ENCODE measurements around the gene R3HCC1L. TPM values are rescaled to one million over a fixed set of nuclear protein-coding genes. Genes with fewer than 3 reads are reported as not detected.

Gene R3HCC1L
- total and polyA plus RNA-seq, 9 of the 15 experiments (the other 6 are each of a cell fraction or from before 2014, with no cell fraction given) = 9.1 to 17.8 (median 12.6) TPM

GRCh38 chr10:98293550-98294269 lies 159.3 kb downstream of the R3HCC1L start:
- ChIA-PET CTCF (ENCODE audit: low intra/inter-chr PET ratio) (no interaction called here), POLR2A (interaction anchor here (0.5 kb wide), 1 partner anchor 22 kb away, joined by 3 read pairs; no protein-coding TSS in a partner anchor)
- Histone ChIP-seq H4K20me1 (replicated peaks; ENCODE audit: control insufficient read depth, insufficient read depth, low read length) (no peaks in the 10 kb centered on the region), H3K27me3 (ENCODE audit: control insufficient read depth in 2 of 2, insufficient read depth in 2 of 2, low read length in 2 of 2) (peaks cover 5 to 44% of the 10 kb centered on the region in 2 experiments; a peak in 3 of 5 replicates), H3K27ac (ENCODE audit: extremely low read depth, low read depth, low read length) (no peak overlapping the region), H2AFZ (ENCODE audit: low read depth, low read length) (no peak overlapping the region), H3K36me3 (ENCODE audit: control insufficient read depth, insufficient read depth, low read length) (no peaks in the 10 kb centered on the region), H3K9me3 (replicated peaks; ENCODE audit: control insufficient read depth, insufficient read depth, low read depth, low read length) (no peaks in the 10 kb centered on the region), H3K4me2 (ENCODE audit: insufficient read depth, low read length) (no peak overlapping the region), H3K4me3 (no peak overlapping the region), H3K79me2 (ENCODE audit: control insufficient read depth, insufficient read depth, low read length) (no peaks in the 10 kb centered on the region), H3K9me1 (ENCODE audit: control insufficient read depth, insufficient read depth, low read length) (no peaks in the 10 kb centered on the region), H3K9ac (ENCODE audit: insufficient read depth in 1 of 2, low read depth in 2 of 2, low read length in 2 of 2) (no peak overlapping the region), H3K4me1 (replicated peaks in 1 of 2; ENCODE audit: control insufficient read depth in 2 of 2, insufficient read depth in 2 of 2, low read length in 2 of 2) (no peaks in the 10 kb centered on the region)
- WGBS (ENCODE audit: insufficient coverage, low coverage, missing lambda C conversion rate) = 1% methylated on average over 8 of the region's 8 CpGs
- in situ Hi-C loops (cut with MboI) = no loop called here
- TF ChIP-seq BRCA1 (IDR thresholded peaks at IDR 0.05) (no peak), BRCA1 (CRISPR knock-in tag; IDR thresholded peaks at IDR 0.05) (no peak), DPF2 (IDR thresholded peaks at IDR 0.05) (no peak), HNRNPLL (IDR thresholded peaks at IDR 0.05; ENCODE audit: low read depth, low read length, poor library complexity, severe bottlenecking) (no peak), BACH1 (tag; IDR thresholded peaks at IDR 0.05) (no peak), ZNF830 (CRISPR knock-in tag; IDR thresholded peaks at IDR 0.05) (no peak), MNT (conservative IDR thresholded peaks at IDR 0.05) (no peak), CCNT2 (IDR thresholded peaks at IDR 0.05; ENCODE audit: borderline replicate concordance, extremely low read depth, insufficient read length, low read depth, low read length) (no peak), HNRNPUL1 (IDR thresholded peaks at IDR 0.05; ENCODE audit: low read length) (no peak), RFX7 (CRISPR knock-in tag; IDR thresholded peaks at IDR 0.05) (no peak), SETDB1 (IDR thresholded peaks at IDR 0.05; ENCODE audit: low read length) (no peak), KAT7 (CRISPR knock-in tag; IDR thresholded peaks at IDR 0.05; ENCODE audit: borderline replicate concordance) (no peak), NUFIP1 (IDR thresholded peaks at IDR 0.05; ENCODE audit: partially characterized antibody) (no peak), BCLAF1 (IDR thresholded peaks at IDR 0.05; ENCODE audit: borderline replicate concordance in 1 of 2, control insufficient read depth in 1 of 2, low read depth in 2 of 2, low read length in 1 of 2) (no peak), RBM14 (IDR thresholded peaks at IDR 0.05; ENCODE audit: borderline replicate concordance, insufficient read depth, low read depth, low read length) (no peak), ZZZ3 (IDR thresholded peaks at IDR 0.05) (no peak), PPARD (CRISPR knock-in tag; IDR thresholded peaks at IDR 0.05) (no peak), NFE2 (IDR thresholded peaks at IDR 0.05; ENCODE audit: low read depth) (no peak)
- intact Hi-C loops (cut with micrococcal nuclease) = no loop called here
- no TSS peak for BruUV-seq (replicated peaks)
- FAIRE-seq (no peak), DNase-seq (ENCODE audit: extremely low read depth in 1 of 4, low spot score in 3 of 4) (no peak), ATAC-seq (no peak)
